ENCODE results near the gene MOB2.

Gene MOB2

GRCh38 chr11:1478544-1478943 lies 8.0 kb downstream of the MOB2 start:
- no peak overlapping the region for H2BK12ac ChIP-seq (ENCODE audit: low read length)
- no peak overlapping the region for H2AK5ac ChIP-seq (ENCODE audit: low read depth, low read length)
- H3K9me3 ChIP-seq (replicated peaks in 1 of 2; ENCODE audit: control insufficient read depth in 2 of 2, insufficient read depth in 1 of 2, low read depth in 1 of 2, low read length in 2 of 2) = no peaks in the 10 kb centered on the region
- H3K18ac ChIP-seq (ENCODE audit: low read length) = no peak overlapping the region
- H3K27me3 ChIP-seq (ENCODE audit: control insufficient read depth in 3 of 3, insufficient read depth in 3 of 3, low read depth in 1 of 3, low read length in 3 of 3) = no peaks in the 10 kb centered on the region
- no peak for DNase-seq (ENCODE audit: low spot score)
- no peak overlapping the region for H3K4me2 ChIP-seq (ENCODE audit: insufficient read depth, low read length, poor library complexity, severe bottlenecking)
- no peak overlapping the region for H3K9ac ChIP-seq (ENCODE audit: low read depth, low read length, poor library complexity)
- H3K79me1 ChIP-seq (ENCODE audit: low read depth, low read length) = peaks cover 8% of the 10 kb centered on the region
- peaks cover 10 to 23% of the 10 kb centered on the region in 2 donors for H3K36me3 ChIP-seq (replicated peaks in 1 of 2; ENCODE audit: control insufficient read depth in 2 of 2, insufficient read depth in 2 of 2, low read length in 2 of 2)
- WGBS, 2 donors (ENCODE audit: extremely low coverage in 2 of 2, insufficient read length in 2 of 2, insufficient replicate concordance in 1 of 2) = no CpG with 5 or more reads among the region's 9 CpGs
- no peak overlapping the region for H3K23ac ChIP-seq (ENCODE audit: low read depth, low read length, poor library complexity)
- no peak overlapping the region for H2AFZ ChIP-seq (ENCODE audit: low read length)
- H3K27ac ChIP-seq (replicated peaks; ENCODE audit: low read length) = no peak overlapping the region
- no peak overlapping the region for H2BK15ac ChIP-seq (ENCODE audit: low read length)
- H3K4ac ChIP-seq (ENCODE audit: low read length) = no peak overlapping the region
- no peak overlapping the region for H2BK120ac ChIP-seq (ENCODE audit: low read depth, low read length)
- no peak overlapping the region for H3K14ac ChIP-seq (ENCODE audit: low read length)
- H4K8ac ChIP-seq (ENCODE audit: low read depth, low read length) = no peak overlapping the region
- H3K4me1 ChIP-seq (ENCODE audit: control insufficient read depth in 2 of 2, insufficient read depth in 1 of 2, low read depth in 1 of 2, low read length in 2 of 2) = peaks cover 0 to 12% of the 10 kb centered on the region in 2 donors
- peak overlapping the region; percentile 93 for H2BK5ac ChIP-seq (ENCODE audit: low read length)
- no peak overlapping the region for H4K91ac ChIP-seq (ENCODE audit: low read depth, low read length, poor library complexity)
- no peak overlapping the region for H3K4me3 ChIP-seq (ENCODE audit: low read length in 2 of 2)

- Histone ChIP-seq H3K18ac (ENCODE audit: low read length) (no peak overlapping the region), H3K4ac (ENCODE audit: low read length) (no peak overlapping the region), H2AK5ac (ENCODE audit: low read depth, low read length) (no peak overlapping the region), H3K9me3 (replicated peaks in 1 of 2; ENCODE audit: control insufficient read depth in 2 of 2, insufficient read depth in 1 of 2, low read depth in 1 of 2, low read length in 2 of 2) (no peaks in the 10 kb centered on the region), H2BK120ac (ENCODE audit: low read depth, low read length) (no peak overlapping the region), H3K4me2 (ENCODE audit: insufficient read depth, low read length, poor library complexity, severe bottlenecking) (no peak overlapping the region), H3K4me3 (ENCODE audit: low read length in 2 of 2) (no peak overlapping the region), H2AFZ (ENCODE audit: low read length) (no peak overlapping the region), H3K36me3 (replicated peaks in 1 of 2; ENCODE audit: control insufficient read depth in 2 of 2, insufficient read depth in 2 of 2, low read length in 2 of 2) (peaks cover 10 to 23% of the 10 kb centered on the region in 2 donors), H3K9ac (ENCODE audit: low read depth, low read length, poor library complexity) (no peak overlapping the region), H3K4me1 (ENCODE audit: control insufficient read depth in 2 of 2, insufficient read depth in 1 of 2, low read depth in 1 of 2, low read length in 2 of 2) (peaks cover 0 to 12% of the 10 kb centered on the region in 2 donors), H4K91ac (ENCODE audit: low read depth, low read length, poor library complexity) (no peak overlapping the region), H3K27me3 (ENCODE audit: control insufficient read depth in 3 of 3, insufficient read depth in 3 of 3, low read depth in 1 of 3, low read length in 3 of 3) (no peaks in the 10 kb centered on the region), H3K27ac (replicated peaks; ENCODE audit: low read length) (no peak overlapping the region), H3K14ac (ENCODE audit: low read length) (no peak overlapping the region), H2BK5ac (ENCODE audit: low read length) (peak overlapping the region; percentile 93), H2BK12ac (ENCODE audit: low read length) (no peak overlapping the region), H3K79me1 (ENCODE audit: low read depth, low read length) (peaks cover 8% of the 10 kb centered on the region), H3K23ac (ENCODE audit: low read depth, low read length, poor library complexity) (no peak overlapping the region), H4K8ac (ENCODE audit: low read depth, low read length) (peak overlapping the region; percentile 17), H2BK15ac (ENCODE audit: low read length) (no peak overlapping the region)
- no CpG with 5 or more reads among the region's 13 CpGs for WGBS, 2 donors (ENCODE audit: extremely low coverage in 2 of 2, insufficient read length in 2 of 2, insufficient replicate concordance in 1 of 2)
- no peak for DNase-seq (ENCODE audit: low spot score)
Measured at GRCh38 chr11:1478011-1478410, 8.6 kb downstream of the MOB2 start.

GRCh38 chr11:1476940-1477736 lies 9.4 kb downstream of the MOB2 start:
- H3K27ac ChIP-seq (replicated peaks; ENCODE audit: low read length) = no peak overlapping the region
- peaks cover 0 to 12% of the 10 kb centered on the region in 2 donors for H3K4me1 ChIP-seq (ENCODE audit: control insufficient read depth in 2 of 2, insufficient read depth in 1 of 2, low read depth in 1 of 2, low read length in 2 of 2)
- H3K18ac ChIP-seq (ENCODE audit: low read length) = no peak overlapping the region
- H4K8ac ChIP-seq (ENCODE audit: low read depth, low read length) = no peak overlapping the region
- H3K79me1 ChIP-seq (ENCODE audit: low read depth, low read length) = peaks cover 6% of the 10 kb centered on the region
- no peak overlapping the region for H2BK15ac ChIP-seq (ENCODE audit: low read length)
- no peak overlapping the region for H4K91ac ChIP-seq (ENCODE audit: low read depth, low read length, poor library complexity)
- no peak overlapping the region for H2BK12ac ChIP-seq (ENCODE audit: low read length)
- H3K14ac ChIP-seq (ENCODE audit: low read length) = no peak overlapping the region
- no peak overlapping the region for H2AFZ ChIP-seq (ENCODE audit: low read length)
- peaks cover 10 to 23% of the 10 kb centered on the region in 2 donors for H3K36me3 ChIP-seq (replicated peaks in 1 of 2; ENCODE audit: control insufficient read depth in 2 of 2, insufficient read depth in 2 of 2, low read length in 2 of 2)
- no peak overlapping the region for H2BK5ac ChIP-seq (ENCODE audit: low read length)
- no peak overlapping the region for H3K4me2 ChIP-seq (ENCODE audit: insufficient read depth, low read length, poor library complexity, severe bottlenecking)
- H2BK120ac ChIP-seq (ENCODE audit: low read depth, low read length) = no peak overlapping the region
- no peaks in the 10 kb centered on the region for H3K27me3 ChIP-seq (ENCODE audit: control insufficient read depth in 3 of 3, insufficient read depth in 3 of 3, low read depth in 1 of 3, low read length in 3 of 3)
- H3K4me3 ChIP-seq (ENCODE audit: low read length in 2 of 2) = no peak overlapping the region
- no peaks in the 10 kb centered on the region for H3K9me3 ChIP-seq (replicated peaks in 1 of 2; ENCODE audit: control insufficient read depth in 2 of 2, insufficient read depth in 1 of 2, low read depth in 1 of 2, low read length in 2 of 2)
- no peak for DNase-seq (ENCODE audit: low spot score)
- no CpG with 5 or more reads among the region's 20 CpGs for WGBS, 2 donors (ENCODE audit: extremely low coverage in 2 of 2, insufficient read length in 2 of 2, insufficient replicate concordance in 1 of 2)
- no peak overlapping the region for H3K23ac ChIP-seq (ENCODE audit: low read depth, low read length, poor library complexity)
- no peak overlapping the region for H2AK5ac ChIP-seq (ENCODE audit: low read depth, low read length)
- no peak overlapping the region for H3K9ac ChIP-seq (ENCODE audit: low read depth, low read length, poor library complexity)
- no peak overlapping the region for H3K4ac ChIP-seq (ENCODE audit: low read length)

- DNase-seq (ENCODE audit: low spot score) = no peak
- Histone ChIP-seq H3K4me1 (ENCODE audit: control insufficient read depth in 2 of 2, insufficient read depth in 1 of 2, low read depth in 1 of 2, low read length in 2 of 2) (peaks cover 0 to 5% of the 10 kb centered on the region in 2 donors), H3K27me3 (ENCODE audit: control insufficient read depth in 3 of 3, insufficient read depth in 3 of 3, low read depth in 1 of 3, low read length in 3 of 3) (no peaks in the 10 kb centered on the region), H2BK5ac (ENCODE audit: low read length) (no peak overlapping the region), H3K79me1 (ENCODE audit: low read depth, low read length) (peaks cover 3% of the 10 kb centered on the region), H2BK12ac (ENCODE audit: low read length) (no peak overlapping the region), H3K9me3 (replicated peaks in 1 of 2; ENCODE audit: control insufficient read depth in 2 of 2, insufficient read depth in 1 of 2, low read depth in 1 of 2, low read length in 2 of 2) (no peaks in the 10 kb centered on the region), H2BK120ac (ENCODE audit: low read depth, low read length) (no peak overlapping the region), H3K23ac (ENCODE audit: low read depth, low read length, poor library complexity) (no peak overlapping the region), H3K4me3 (ENCODE audit: low read length in 2 of 2) (no peak overlapping the region), H4K91ac (ENCODE audit: low read depth, low read length, poor library complexity) (no peak overlapping the region), H2BK15ac (ENCODE audit: low read length) (no peak overlapping the region), H3K14ac (ENCODE audit: low read length) (peak overlapping the region; percentile 25), H4K8ac (ENCODE audit: low read depth, low read length) (no peak overlapping the region), H3K4ac (ENCODE audit: low read length) (no peak overlapping the region), H3K36me3 (replicated peaks in 1 of 2; ENCODE audit: control insufficient read depth in 2 of 2, insufficient read depth in 2 of 2, low read length in 2 of 2) (peaks cover 12 to 23% of the 10 kb centered on the region in 2 donors), H3K9ac (ENCODE audit: low read depth, low read length, poor library complexity) (no peak overlapping the region), H2AK5ac (ENCODE audit: low read depth, low read length) (no peak overlapping the region), H3K4me2 (ENCODE audit: insufficient read depth, low read length, poor library complexity, severe bottlenecking) (no peak overlapping the region), H3K18ac (ENCODE audit: low read length) (no peak overlapping the region), H2AFZ (ENCODE audit: low read length) (no peak overlapping the region), H3K27ac (replicated peaks; ENCODE audit: low read length) (no peak overlapping the region)
- no CpG with 5 or more reads among the region's 12 CpGs for WGBS, 2 donors (ENCODE audit: extremely low coverage in 2 of 2, insufficient read length in 2 of 2, insufficient replicate concordance in 1 of 2)
Measured at GRCh38 chr11:1475841-1476240, 10.7 kb downstream of the MOB2 start.
